HEK293T (cell line): Measurements from ENCODE around the gene CCDC85B.

Experiments used
- ARNT ChIP-seq: fragments of 450-650 bp; IDR thresholded peaks from 2 replicates; pipeline ENCODE4 v1.6.1; 2017; ENCODE audit warnings: mild to moderate bottlenecking
- BHLHE40 ChIP-seq: fragments of 450-650 bp; IDR thresholded peaks from 2 replicates; pipeline ENCODE4 v1.6.1; 2016; ENCODE audit warnings: mild to moderate bottlenecking, moderate library complexity, borderline replicate concordance
- FOXA1 ChIP-seq: fragments of 450-650 bp; IDR thresholded peaks from 2 replicates; pipeline ENCODE4 v1.6.1; 2016; ENCODE audit warnings: mild to moderate bottlenecking
- FOXM1 ChIP-seq: fragments of 450-650 bp; IDR thresholded peaks from 2 replicates; pipeline ENCODE4 v1.6.1; 2017; ENCODE audit warnings: mild to moderate bottlenecking, borderline replicate concordance
- SP1 ChIP-seq: fragments of 450-650 bp; IDR thresholded peaks from 2 replicates; pipeline ENCODE4 v1.6.1; 2017
- SUZ12 ChIP-seq: fragments of 450-650 bp; IDR thresholded peaks from 2 replicates; pipeline ENCODE4 v1.6.1; 2016; ENCODE audit warnings: mild to moderate bottlenecking
- ZNF384 ChIP-seq: fragments of 450-650 bp; IDR thresholded peaks from 2 replicates; pipeline ENCODE4 v1.6.1; 2016

DNA sequence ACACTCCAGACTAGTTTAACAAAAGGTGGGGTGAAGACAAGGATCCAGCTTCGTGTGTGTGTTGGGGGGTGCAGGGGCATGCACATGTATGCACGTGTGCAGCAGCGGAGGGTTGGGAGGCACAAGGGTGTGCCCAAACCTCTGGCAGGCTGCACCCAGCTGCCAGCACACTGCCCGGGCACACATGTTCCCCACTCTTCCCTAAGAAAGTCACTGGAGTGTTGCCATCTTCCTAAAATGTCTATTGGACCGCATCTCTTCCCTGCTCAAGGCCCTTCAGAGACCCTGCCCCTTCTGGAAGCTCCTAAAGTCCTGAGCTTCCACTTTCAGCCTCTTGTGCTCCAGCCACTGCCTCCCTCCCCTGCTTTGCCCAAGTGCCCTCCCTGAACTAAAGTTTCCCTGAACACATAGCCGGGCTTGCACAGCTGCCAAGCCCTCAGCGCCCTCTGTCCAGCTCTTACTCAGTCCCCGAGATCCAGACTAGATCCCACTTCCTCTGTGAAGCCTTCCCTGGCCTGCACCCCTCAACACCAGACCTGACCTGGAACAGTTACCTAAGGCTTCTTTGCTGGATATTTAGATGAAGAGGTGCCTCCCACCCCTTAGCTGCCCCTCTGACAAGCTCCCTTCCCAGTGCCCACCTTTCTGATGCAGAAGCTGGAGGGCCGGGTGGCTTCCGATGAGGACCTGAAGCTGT, 38.5 kb upstream of the CCDC85B start:
- no peak for TF ChIP-seq SUZ12
- no peak for TF ChIP-seq ARNT
- no peak for TF ChIP-seq BHLHE40
- no peak for TF ChIP-seq ZNF384
- no peak for TF ChIP-seq SP1
- no peak for TF ChIP-seq FOXM1
- TF ChIP-seq FOXA1 = no peak
